Inflammatory macrophage (primary cell): Measurements from ENCODE around the gene GNG7.
"Not testable (repeated sequence)": the region's sequence is repeated elsewhere in the genome, so short reads cannot be mapped to it uniquely, and the experiment has no call there.

ENCODE experiments used
- DNase-seq, 2 donors: peaks; one replicate each; pipeline ENCODE4 v3.0.0-alpha.2; 2020 to 2022

Gene GNG7

DNA sequence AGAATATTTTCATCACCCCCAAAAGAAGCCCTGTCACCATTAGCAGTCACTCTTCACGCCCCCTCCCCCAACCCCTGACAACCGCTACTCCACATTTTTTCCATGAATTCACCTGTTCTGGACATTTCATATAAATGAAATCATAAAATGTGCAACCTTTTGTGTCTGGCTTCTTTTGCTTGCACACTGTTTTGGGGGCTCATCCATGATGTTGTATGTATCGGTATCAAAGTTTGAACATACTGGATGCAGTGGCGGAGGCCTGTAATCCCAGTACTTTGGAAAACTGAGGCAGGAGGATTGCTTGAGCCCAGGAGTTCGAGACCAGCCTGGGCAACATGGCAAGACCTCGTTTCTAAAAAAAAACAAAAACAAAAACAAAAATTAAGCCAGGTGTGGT lies 219.4 kb downstream of the GNG7 start:
- DNase-seq = no peak

DNA sequence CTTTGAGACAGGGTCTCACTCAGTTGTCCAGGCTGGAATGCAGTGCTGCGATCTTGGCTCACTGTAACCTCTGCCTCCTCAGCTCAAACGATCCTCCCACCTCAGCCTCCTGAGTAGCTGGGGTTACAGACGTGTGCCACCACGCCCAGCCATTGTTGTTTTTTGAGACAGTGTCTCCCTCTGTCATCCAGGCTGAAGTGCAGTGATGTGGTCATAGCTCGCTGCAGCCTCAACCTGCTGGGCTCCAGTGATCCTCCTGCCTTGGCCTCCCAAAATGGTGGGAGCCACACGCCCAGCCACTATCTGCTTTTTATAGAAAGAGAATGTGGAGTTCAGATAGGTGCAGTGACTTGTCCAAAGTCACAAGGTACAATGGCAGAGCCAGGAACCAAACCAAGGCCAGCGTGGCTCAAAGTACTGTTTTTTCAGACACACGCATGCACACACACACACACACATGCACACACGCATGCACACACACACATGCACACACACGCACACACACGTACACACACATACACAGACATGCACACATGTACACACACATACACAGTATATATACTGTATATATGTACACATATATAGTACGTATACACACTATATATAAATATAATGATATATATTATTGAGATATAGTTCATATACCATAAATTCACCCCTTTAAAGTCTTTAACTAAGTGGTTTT lies 220.0 kb downstream of the GNG7 start:
- DNase-seq = no peak

- DNase-seq = no peak
These were observed 221.0 kb downstream of the GNG7 start for GRCh38 chr19:2481466-2481865.

GRCh38 chr19:2479556-2480194 lies 222.8 kb downstream of the GNG7 start:
- no peak for DNase-seq

GRCh38 chr19:2478756-2479555 lies 223.5 kb downstream of the GNG7 start:
- peak; percentile 64 to 77 for DNase-seq

GRCh38 chr19:2478278-2478755 lies 224.2 kb downstream of the GNG7 start:
- DNase-seq = peak; percentile 52 to 70

GRCh38 chr19:2477732-2478191 lies 224.7 kb downstream of the GNG7 start:
- no peak for DNase-seq

- no peak for DNase-seq
These were observed 225.3 kb downstream of the GNG7 start for GRCh38 chr19:2477141-2477710.

- peak in 1 of 2 donors; percentile 45 for DNase-seq
These were observed 225.9 kb downstream of the GNG7 start for GRCh38 chr19:2476451-2477140.

GRCh38 chr19:2475702-2476450 lies 226.6 kb downstream of the GNG7 start, which contains the start of gene GADD45B:
Gene GADD45B (plus strand): TSS chr19:2476127. CDS start chr19:2476359, 232 bp downstream.
- DNase-seq = peak; percentile 97 to 98

DNA sequence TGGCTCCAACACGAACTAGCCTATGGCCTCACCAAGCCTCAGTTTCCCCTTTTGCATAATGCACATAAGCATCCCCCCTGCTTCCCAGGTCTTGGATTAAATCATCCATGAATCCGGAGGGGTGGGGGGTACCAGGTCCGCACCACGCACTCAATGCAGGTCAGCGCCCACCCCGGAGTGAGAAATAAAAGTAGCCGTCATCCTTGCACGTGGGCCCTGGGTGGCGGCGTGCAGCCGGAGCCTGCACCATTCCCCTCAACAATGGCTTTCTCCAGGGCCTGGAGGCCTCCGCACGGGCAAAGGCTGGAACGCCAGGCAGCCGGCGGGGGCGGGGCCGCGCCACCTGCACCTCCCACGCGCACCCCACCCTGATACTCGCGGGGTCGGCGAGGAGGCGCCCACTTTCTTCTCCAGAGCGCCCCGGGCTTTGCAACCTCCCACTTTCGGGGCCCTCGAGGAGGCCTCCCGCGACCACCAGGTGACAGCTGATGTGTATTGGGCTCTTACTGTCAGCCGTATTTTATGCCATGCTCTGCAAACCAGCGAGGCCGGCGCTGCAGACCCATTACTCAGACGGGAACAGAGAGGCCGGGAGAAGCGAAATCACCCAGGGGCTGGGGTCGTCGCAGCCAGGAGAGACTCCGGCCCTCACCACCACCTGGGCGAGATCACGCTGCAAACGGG lies 227.3 kb downstream of the GNG7 start:
- peak; percentile 26 to 59 for DNase-seq

- peak; percentile 87 to 92 for DNase-seq
These were observed 228.1 kb downstream of the GNG7 start for GRCh38 chr19:2474232-2475017.

DNA sequence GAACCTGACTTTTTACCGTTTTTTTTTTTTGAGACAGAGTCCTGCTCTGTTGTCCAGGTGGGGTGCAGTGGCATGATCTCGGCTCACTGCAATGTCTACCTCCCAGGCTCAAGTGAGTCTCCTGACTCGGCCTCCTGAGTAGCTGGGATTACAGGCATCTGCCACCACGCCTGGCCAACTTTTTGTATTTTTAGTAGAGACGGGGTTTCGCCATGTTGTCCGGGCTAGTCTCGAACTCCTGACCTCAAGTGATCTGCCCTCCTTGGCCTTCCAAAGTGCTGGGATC lies 232.6 kb downstream of the GNG7 start:
- DNase-seq = not testable (repeated sequence)

DNA sequence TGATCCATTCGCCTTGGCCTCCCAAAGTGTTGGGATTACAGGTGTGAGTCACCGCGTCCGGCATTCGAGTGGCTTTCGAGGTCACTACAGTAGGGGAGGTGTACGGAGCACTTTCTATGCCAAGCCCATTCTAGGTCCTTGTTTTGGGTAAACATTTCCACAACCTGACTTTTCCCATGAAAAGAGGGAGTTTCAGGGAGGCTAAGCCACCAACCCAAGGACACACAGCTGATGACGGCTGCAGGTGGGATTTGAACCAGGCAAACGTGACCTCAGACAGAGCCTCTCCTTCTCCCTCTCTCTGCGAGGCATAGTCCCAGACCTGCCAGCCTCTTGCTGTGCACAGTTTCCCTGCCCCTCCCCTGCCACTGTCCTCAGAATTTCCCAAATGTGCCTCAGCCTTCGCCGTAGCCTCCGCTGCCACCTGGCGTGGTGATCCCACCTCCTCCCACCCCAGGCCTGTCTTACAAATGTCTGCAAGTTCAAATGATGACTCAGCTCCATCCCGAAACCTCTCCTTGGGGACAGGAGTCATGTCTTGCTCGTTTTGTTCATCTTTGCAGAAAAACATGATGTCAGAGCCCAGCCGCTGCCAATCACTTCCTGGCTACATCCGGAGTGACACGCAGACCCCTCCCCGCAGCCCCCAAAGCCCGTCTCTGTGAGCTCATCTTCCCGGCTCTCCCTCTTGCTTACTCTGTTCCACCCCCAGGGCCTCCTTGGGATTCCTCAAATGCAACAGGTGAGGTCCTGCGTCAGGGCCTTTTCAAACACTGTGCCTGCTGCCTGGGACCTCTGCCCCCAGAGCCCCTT lies 233.2 kb downstream of the GNG7 start:
- no peak for DNase-seq

- no peak for DNase-seq
These were observed 233.9 kb downstream of the GNG7 start for GRCh38 chr19:2468596-2468995.

DNA sequence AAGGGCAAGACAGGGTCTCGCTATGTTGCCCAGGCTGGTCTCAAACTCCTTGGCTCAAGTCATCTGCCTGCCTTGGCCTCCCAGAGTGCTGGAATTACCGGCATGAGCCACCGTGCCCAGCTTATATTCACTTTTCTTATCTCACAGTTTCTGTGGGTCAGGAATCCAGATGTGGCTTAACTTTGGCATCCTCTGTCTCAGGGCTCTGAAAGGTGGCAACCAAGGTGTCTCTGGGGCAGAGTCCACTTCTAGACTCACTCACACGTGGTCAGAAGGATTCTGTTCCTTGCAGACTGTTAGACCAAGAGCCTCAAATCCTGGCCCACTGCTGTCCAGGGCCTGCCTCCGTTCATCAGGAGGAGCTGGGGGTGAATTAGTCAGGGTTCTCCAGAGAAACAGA lies 238.1 kb downstream of the GNG7 start:
- no peak for DNase-seq

GRCh38 chr19:2463694-2464093 lies 238.8 kb downstream of the GNG7 start:
- DNase-seq = not testable (repeated sequence)

GRCh38 chr19:2462635-2463421 lies 239.7 kb downstream of the GNG7 start:
- DNase-seq = no peak
